ENCODE data around the gene SHB. TPM values are rescaled to one million over a fixed set of nuclear protein-coding genes. Genes with fewer than 3 reads are reported as not detected.

SHB gene
- total RNA-seq, 4 donors from 2014 or later, result 18.4 to 27.5 (median 22.0) TPM

- TF ChIP-seq POLR2A (IDR thresholded peaks at IDR 0.05) (no peak), CTCF (IDR thresholded peaks at IDR 0.05) (no peak)
- DNase-seq, result no peak
- intact Hi-C loops (cut with DNase I), result no loop called here
- H3K27ac ChIP-seq, result no peak overlapping the region
- peaks cover 0 to 19% of the 10 kb centered on the region in 2 donors for H3K4me1 ChIP-seq
- no peaks in the 10 kb centered on the region for H3K36me3 ChIP-seq
- WGBS, 2 donors, result 96 to 97% methylated on average over 25 of the region's 25 CpGs
- H3K4me3 ChIP-seq (replicated peaks in 1 of 3), result no peak overlapping the region
- H3K9me3 ChIP-seq, result no peaks in the 10 kb centered on the region
- no peaks in the 10 kb centered on the region for H3K27me3 ChIP-seq
Measured at GRCh38 chr9:37923796-37924427, 145.1 kb downstream of the SHB start.

- no peak overlapping the region for H3K4me3 ChIP-seq (replicated peaks in 1 of 3)
- no peak for TF ChIP-seq CTCF (IDR thresholded peaks at IDR 0.05)
- no peak overlapping the region for H3K27ac ChIP-seq
- H3K27me3 ChIP-seq, result no peaks in the 10 kb centered on the region
- H3K4me1 ChIP-seq, result peaks cover 0 to 19% of the 10 kb centered on the region in 2 donors
- no peaks in the 10 kb centered on the region for H3K36me3 ChIP-seq
- intact Hi-C loops (cut with DNase I), result no loop called here
- WGBS, 2 donors, result 89 to 91% methylated on average over 14 of the region's 14 CpGs
- DNase-seq, result no peak
- no peaks in the 10 kb centered on the region for H3K9me3 ChIP-seq
Measured at GRCh38 chr9:37923118-37923795, 145.8 kb downstream of the SHB start.

- intact Hi-C loops (cut with DNase I), result no loop called here
- WGBS, 2 donors, result 76 to 85% methylated on average over 9 to 13 of the region's 13 CpGs
Measured at GRCh38 chr9:37922363-37923117, 146.5 kb downstream of the SHB start.

GRCh38 chr9:37921546-37922300 lies 147.3 kb downstream of the SHB start:
- WGBS, 2 donors, result 76 to 87% methylated on average over 15 of the region's 15 CpGs
- Histone ChIP-seq H3K27ac (no peak overlapping the region), H3K4me3 (replicated peaks in 1 of 3) (no peak overlapping the region), H3K36me3 (no peaks in the 10 kb centered on the region), H3K9me3 (no peaks in the 10 kb centered on the region), H3K27me3 (no peaks in the 10 kb centered on the region), H3K4me1 (peaks cover 7 to 26% of the 10 kb centered on the region in 2 donors)
- no peak for TF ChIP-seq POLR2A (IDR thresholded peaks at IDR 0.05)
- no peak for TF ChIP-seq CTCF (IDR thresholded peaks at IDR 0.05)
- intact Hi-C loops (cut with DNase I), result no loop called here
- DNase-seq, result no peak

More at GRCh38 chr9:37922363-37923117, 146.5 kb downstream of the SHB start:
- Histone ChIP-seq H3K9me3 (no peaks in the 10 kb centered on the region), H3K4me1 (peaks cover 1 to 20% of the 10 kb centered on the region in 2 donors), H3K27me3 (no peaks in the 10 kb centered on the region), H3K4me3 (replicated peaks in 1 of 3) (no peak overlapping the region), H3K27ac (no peak overlapping the region), H3K36me3 (no peaks in the 10 kb centered on the region)
- DNase-seq, result no peak
- no peak for TF ChIP-seq POLR2A (IDR thresholded peaks at IDR 0.05)
- TF ChIP-seq CTCF (IDR thresholded peaks at IDR 0.05), result no peak

Measured in thyroid gland (tissue), 4 donors.